Stimulated activated CD4-positive, alpha-beta T cell treated with anti-CD3 and anti-CD28 coated beads, Interleukin-1b, Interleukin-23, amount 100 ng/mL, for 4 hours (primary cell): Measurements from ENCODE around the gene MAPK8IP3.

Experiments
- DNase-seq, 2 donors: peaks; one replicate each; pipeline ENCODE4 v3.0.0-alpha.2; 2020; ENCODE audit warnings: low read depth in 2 of 2

MAPK8IP3 gene

DNA sequence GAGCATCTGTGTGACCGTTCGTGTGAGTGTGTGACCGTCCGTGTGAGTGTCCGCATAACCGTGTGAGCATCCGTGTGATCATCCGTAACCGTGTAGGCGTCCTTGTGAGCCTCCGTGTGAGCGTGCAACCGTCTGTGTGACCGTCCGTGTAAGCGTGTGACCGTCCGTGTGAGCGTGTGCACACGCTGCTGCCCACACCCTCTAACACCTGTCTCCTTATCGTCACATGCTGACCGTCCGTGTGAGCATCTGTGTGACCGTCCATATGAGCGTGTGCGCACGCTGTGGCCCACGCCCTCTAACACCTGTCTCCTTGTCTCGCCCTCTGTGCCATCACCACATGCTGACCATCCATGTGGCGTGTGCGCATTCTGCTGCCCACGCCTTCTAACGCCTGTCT, 34.2 kb downstream of the MAPK8IP3 start:
- DNase-seq = no peak

DNA sequence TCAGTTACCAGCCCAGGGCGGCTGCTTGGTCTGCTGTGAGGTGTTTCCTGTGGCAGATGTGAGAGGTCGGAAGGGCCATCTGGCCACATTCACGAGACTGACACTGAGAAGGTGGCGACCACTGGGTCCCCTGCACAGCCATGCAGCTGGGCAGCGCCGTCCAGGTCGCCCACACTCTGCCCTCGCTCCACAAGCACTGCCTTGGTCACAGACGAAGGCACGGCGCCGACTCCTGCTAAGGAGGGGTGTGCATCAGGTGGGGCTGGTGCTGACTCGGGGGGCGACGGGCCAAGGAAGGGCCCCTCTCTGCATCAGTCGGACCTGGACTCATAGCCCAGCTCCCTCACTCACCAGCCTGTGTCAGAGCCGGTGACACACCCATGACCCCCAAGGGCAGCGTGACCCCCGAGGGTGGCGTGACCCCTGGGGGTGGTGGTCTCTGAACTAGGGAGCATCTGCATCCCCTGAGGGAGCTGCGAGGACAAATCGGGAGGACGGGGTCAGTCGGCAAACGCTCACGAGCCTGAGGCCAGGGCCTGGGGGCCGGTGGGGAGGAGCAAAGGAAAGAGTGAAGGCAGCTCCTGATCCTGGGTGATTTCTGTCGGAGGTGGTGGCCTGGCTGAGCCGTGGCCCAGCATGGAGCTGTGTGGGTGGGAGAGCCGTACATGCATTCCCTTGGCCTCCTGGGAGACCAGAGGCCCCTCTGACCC, 34.9 kb downstream of the MAPK8IP3 start:
- no peak for DNase-seq

DNA sequence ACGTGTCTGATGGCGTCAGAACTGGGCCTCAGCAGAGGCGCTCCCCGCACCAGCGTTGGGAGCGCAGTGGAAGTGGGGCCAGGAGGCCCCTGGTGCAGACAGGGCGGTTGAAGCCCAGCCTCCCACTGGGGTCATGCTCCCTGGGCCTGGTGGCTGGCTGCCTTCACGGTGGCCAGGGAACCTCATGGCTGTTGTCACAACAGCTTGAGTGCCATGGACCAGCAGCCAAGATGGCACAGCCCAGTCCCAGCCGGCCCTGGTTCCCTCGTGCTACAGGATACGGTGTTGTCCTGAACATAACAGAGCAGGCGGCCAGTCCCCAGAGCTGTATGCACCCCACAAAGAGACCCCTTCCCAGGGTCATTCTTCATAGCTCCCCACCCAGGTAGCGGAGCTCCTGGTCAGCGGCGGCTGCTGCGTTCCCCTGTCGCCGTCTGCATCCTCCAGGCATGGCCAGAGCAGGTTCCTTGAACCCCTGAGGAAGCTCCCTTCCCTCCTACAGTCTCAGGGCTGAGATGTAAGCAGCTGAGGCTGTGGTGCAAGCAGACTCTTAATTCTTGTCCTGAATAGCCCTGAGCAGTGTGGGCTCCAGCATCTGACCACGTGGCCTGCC, 35.7 kb downstream of the MAPK8IP3 start:
- no peak for DNase-seq

DNA sequence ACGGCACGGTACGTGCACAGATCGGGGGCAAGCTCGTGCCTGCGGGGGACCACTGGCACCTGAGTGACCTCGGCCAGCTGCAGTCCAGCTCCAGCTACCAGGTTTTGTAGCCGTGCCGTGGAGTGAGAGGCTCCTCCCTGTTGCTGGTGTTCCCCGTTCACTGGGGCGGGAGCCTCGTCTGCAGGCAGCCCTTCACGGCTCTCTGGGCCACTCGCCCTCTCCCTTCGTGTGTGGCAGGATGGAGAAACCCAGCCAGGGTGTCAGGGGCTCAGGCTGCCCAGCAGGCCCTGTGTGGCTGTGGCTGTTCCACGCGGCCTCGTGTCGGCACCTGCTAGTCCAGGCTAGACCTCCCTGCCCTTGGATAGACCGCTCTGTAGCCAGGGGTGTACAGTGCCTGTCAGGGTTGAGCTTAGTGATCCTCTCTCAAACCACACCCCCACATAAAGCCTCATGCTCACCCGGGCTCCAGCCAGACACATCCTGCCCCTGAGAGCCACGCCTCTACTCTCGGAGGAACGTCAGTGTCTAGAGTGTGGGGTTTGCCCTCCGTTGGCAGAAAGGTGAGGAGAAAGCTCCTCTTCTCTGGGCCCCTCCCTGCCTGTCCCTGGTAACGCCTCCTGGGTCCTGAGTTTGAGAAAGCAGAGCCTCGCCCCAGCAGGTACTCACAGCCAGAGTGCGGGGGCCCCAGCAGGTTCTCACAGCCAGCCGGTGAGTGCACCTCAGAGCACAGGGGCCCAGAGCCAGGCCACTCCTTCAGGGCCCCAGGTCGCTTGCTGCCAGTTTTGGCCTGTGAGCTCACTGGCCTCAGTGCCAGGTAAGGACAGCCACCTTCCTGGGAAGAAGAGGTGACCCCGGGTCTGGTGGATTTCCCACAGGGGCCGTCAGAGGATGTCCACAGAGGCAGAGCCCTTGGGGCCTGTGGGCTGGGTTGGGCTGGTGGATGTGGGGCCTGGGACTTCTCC, 37.7 kb downstream of the MAPK8IP3 start:
- DNase-seq = no peak

DNA sequence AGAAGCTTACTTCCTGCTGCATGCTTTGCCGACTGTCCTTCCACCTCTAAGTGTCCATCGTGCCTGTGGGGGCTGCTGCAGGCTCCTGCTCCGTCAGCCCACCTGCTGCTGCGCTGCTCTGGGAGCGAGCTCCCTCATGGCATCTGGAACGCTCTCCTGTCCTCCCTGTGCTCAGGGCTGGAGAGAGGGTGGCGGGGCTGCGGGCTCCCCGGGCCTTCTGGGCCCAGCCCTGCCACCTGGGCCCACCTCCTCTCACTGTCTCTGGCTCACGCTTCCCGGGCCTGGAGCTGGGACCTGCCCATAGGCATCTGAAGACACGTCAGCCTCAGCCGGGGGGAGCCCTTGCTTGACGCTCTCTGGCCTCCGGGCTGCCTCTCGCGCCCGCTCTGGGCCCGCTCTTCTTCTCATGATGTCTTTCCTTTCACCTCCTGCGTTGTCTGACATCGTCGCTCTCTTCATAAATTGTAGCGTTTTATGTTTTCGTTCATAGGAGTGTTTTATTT, 38.4 kb downstream of the MAPK8IP3 start:
- DNase-seq = no peak

DNA sequence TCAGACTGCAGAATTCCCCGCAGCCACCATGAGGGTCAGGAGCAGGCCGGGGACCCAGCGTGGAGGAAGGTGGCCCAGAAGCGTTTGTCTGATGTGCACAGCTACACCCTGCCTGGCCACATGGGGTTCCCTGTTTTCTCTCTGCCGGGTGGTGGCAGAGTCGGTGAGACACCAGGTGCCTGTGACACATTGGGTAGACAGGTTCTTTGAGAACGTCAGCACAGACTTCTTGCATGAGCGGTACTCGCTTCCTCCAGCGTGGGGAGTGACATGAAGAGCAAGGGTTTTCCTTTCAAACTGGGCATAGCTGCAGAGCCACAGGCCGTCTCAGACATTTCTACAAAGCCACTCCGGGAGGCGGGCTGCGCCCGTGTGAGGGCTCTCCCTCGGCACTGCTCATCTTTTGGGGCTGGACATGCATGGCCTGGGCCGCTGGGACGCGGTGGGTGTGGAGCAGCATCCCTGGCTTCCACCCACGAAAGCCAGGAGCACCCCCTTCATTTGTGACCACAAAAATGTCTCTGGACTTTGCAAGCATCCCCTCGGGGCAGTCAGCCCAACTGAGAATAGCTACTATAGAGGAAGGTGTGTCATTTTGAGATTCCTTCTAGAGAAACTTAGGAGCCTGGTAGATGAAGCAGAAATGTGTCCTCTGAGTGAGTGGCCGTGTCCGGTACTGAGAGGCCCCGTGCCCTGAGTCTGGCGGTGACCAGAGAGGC, 39.3 kb downstream of the MAPK8IP3 start:
- no peak for DNase-seq

DNA sequence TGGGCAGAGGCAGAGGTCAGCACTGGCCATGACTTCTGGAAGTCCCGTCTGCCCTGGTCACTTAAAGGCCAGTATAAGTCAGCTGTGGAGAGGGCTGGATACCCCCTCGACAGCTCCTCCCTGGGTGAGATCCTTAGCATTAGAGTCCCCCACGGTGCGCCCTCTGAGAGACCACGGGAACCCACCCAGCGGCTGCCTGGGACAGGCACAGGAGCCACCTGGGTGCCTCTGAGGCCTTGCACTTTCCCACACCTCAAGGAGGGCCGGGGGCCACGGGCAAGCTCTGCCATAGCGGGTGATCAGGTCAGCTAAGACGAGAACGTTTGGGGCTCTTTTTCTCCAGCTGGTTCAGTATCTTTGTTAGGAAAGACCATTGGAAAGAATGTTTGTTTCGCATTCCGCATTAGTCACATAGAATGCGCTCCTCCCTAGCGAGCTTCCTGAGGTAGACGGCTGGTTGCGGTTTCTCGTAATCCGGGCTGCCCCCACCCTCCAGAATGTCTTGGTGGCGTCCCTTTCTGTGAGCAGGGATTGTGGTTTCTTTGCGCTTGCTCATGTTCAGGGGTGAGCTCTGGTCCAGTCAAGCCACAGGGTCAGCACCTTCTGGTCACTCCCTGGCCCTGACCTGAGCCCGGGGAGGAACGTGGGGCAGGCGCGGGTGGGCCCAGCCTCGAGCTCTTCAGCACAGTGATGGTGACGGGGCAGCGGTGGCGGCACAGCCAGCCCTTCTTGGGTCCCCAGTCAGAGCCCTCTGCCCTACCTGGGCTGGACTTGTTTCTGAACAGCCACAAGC, 40.1 kb downstream of the MAPK8IP3 start:
- no peak for DNase-seq

DNA sequence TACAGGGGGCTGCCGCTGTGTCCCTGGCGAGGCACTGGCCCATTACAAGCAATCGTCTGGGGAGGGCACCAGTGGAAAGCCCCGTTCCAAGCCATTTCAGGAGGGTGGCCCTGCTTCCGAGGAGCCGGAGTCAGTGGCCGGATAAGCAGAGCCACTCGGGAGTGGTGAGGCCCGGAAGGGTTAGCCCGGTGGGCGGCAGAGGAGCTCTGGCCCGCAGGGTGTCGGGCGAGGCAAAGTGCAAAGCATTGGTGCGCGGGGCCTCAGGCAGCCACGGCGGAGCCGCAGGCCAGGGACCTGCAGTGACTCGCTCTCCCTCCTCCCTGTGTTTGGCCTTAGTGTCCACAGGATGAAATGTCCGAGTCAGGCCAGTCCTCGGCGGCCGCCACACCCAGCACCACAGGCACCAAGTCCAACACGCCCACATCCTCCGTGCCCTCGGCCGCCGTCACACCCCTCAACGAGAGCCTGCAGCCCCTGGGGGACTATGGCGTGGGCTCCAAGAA, 40.7 kb downstream of the MAPK8IP3 start:
- no peak for DNase-seq

DNA sequence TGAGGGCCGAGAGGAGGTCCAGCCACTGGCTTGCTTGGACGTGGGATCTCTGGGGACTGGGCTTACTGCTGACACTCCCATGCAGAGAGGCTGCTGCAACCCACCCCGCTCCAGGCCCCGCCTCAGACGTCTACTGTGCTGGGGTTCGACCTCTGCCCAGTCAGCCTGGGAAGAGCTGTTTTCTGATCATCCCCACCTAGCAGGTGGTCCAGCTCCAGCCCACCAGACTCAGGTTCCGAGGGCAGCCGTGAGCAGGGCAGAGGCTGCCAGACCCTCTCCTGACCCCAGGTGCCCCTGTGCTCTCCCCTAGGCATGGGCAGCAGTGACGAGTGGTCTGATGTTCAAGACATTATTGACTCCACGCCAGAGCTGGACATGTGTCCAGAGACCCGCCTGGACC, 41.9 kb downstream of the MAPK8IP3 start:
- no peak for DNase-seq

DNA sequence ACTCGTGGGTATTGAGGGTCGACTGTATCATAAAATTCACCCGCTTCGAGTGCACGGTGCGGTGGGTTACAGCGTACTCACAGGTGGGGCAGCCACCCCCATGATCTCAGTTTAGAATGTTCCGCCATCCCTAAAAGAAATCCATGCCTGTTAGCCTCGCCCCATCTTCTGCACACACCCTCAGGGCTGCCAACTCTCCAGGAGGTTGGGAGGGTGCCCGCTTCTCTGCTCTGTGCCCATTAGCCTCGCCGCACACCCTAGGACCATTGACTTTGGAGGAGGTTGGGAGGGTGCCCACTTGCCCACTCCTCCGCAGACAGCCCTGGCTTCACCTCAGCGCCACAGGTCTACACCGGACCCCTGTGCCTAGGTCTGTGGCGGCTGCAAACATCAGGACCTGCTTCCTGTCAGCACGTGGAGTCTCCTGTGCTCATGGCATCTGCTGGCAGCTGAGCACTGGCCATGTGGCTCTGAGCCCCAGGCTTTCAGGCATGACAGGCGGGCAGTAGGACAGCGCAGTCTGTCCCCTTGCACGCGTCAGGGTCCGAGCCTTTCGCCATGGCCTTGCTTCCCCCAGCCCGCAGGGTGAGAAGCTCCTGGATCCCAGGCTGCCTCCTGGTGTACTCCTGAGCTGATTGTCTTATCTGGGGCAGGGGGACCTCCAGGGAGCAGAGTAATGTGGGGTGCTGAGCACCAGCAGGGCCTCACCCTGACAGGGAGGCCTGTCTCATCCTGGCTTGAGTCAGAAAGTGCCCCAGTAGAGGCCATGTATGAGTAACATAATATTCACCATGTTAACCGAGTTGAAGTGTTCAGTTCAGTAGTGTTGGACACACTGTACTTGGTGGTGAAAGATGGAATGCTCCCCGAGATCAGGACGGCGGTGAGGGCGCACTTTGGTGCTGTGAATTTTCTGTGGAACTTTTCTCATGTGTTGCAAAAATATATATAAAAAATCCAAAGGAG, 43.4 kb downstream of the MAPK8IP3 start:
- no peak for DNase-seq

DNA sequence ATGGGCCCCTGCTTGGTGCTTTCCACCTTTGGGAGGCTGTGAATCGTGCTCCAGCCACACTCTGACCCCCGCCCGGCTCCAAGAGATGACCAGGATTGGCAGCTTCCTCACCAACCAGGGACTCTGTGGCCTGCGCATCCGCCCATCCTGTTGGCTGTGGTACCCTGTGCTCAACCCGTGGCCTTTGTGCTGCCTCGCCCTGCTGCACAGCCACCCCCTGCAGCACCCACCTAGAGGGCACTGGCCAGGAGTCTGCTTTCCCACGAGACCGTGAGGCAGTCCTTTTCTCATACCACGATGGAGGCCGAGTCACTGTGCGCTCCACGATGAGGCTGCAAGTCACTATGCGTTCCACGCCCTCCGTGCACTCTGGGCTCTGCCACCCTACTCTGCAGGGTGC, 46.0 kb downstream of the MAPK8IP3 start:
- no peak for DNase-seq

DNA sequence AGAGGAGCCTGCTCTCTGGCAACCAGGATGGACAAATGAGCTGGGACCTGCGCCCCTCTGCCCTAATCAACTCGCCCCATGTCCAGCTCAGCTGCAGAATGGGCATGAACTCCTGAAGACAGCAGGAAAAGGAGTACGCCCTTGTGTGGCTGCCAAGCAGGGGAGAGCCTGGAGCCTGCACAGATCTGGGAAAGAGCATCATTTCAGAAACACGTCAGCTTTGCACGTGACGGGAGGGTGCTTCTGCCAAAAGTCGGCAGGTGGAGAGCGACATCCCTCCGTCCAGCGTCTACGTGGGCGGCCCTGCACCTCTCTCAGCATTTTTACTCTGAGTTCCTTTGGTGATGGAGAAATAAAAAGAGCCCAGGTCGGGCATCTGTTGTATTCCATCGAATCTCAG, 46.9 kb downstream of the MAPK8IP3 start:
- no peak for DNase-seq

DNA sequence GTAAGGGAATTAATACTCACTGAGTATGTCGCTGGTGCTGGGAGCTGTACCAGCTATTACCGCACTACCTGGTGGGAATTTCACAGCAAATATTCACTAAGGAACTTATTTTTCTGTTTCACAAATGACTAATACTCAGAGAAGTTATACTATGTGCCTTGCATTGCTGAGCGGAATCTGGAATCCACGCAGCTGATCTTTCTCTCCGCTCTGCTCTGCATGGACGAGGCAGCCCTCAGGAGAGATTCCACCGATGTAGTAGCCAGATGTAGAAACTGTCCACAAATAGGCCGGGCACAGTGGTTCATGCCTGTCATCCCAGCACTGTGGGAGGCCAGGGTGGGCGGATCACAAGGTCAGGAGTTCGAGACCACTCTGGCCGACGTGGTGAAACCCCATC, 48.2 kb downstream of the MAPK8IP3 start:
- no peak for DNase-seq

DNA sequence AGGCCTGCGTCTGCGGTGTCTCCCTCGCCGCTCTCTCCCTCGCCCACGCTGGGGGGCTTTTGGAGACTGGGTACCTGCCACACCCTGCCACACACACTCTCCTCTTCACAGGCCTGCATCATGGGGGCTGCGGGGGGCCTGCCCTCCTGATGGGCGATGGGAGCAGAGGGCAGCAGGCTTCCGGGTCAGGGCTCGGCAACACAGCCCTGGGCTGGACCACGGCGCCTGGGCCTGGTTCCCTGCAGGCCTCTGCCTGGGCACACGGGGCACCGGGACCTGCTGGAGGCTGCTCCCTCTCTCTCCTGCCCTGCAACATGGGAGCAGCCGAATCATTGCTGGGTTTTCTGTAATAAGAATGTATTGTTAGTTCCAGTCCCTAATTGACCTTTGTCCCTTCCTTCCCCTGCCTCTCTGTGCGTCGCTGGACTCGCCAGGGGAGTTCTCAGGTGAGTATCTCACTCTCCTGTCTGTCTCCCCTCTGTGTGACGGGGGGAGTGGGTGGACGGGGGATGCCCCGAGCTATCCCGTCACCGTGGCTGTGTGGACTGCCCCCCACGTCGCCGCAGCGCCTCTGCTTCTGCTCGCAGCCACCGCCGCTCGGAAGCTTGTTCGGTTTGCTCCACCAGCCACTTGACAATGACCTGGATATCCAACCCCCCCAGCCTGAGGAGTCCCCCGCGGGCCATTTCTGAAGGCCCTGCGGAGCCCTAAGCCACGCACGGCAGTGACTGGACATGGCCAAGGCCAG, 51.9 kb downstream of the MAPK8IP3 start:
- no peak for DNase-seq

DNA sequence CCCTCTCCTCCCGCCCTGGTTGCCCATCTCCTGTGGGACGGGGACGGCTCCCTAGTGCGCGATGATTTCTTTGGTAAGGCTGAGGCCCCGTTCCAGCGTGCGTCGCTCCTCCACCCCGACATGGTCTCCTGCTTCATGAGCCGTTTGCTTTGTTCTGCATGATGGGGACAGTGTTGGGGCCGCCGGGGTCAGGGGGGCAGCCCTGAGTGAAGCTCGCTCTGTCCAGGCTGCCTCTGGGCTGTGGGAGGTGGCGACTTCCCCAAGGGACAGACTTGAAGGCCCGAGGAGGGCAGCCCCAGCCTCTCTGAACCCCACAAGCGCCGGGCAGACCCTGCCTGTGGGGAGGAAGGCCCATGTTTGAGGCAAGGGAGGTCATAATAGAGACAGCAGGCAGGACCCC, 52.9 kb downstream of the MAPK8IP3 start:
- no peak for DNase-seq

DNA sequence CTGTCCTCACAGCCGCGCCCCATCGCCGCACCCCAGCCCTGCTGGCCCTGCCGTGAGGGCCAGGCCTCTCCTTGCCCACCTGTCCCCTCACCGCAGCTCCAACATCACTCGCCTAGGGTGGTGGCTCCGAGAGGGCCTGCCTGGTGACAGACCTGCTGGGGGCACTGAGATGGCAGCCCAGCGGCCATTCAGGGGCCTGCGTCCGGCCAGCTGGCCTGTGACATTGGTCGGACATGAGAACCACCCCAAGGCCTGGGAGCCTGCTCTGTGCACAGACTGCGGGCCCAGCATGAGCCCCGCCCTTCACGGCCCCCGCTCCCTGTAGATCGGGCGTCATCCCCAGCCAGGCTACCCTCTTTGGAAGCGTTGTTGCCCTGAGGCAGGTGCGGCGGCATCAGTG, 53.5 kb downstream of the MAPK8IP3 start:
- DNase-seq = no peak

DNA sequence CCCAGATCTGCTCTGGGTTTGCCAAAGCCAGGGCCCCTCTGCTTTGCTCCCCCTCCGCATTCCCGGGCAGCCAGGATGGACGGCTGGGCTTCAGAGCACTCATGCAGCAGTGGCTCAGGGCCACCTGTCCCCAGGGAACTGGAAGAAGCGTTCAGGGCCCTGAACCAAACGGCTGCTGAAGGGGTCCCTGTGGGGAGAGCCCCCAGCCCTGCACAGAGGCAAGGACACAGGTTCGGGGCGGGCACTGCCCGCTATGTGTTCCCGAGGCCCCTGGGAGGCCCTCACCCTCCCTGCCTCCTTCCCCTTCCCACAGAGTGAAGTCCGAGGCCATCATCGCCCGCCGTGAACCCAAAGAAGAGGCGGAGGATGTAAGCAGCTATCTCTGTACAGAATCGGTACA, 54.9 kb downstream of the MAPK8IP3 start:
- no peak for DNase-seq

DNA sequence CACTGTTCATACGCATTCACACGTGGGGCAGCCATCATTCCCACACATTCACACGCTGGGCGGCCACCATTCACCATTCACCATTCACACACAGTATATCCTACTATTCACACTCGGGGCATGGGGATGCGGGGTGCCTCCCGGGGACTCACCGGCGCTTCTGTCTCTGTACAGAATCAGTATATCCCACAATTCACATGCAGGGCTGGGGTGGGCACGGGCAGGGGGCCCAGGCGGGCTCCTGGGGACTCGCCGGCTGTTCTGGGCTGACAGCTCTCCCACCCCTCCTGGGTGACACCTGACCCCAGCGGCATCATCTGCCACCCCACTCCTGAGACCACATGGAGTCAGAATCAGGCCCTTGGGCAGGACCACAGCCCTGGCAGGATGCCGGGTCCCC, 55.8 kb downstream of the MAPK8IP3 start:
- no peak for DNase-seq
